HepG2 (cell line): ENCODE data around the gene MTHFR. TPM values are rescaled to one million over a fixed set of nuclear protein-coding genes. Genes with fewer than 3 reads are reported as not detected.

Experiments
- ARHGAP35 ChIP-seq: sonication (generic); formaldehyde crosslinking; IDR thresholded peaks from 2 replicates; pipeline ENCODE4 v1.9.0; 2022; ENCODE audit warnings: mild to moderate bottlenecking, inconsistent platforms, moderate library complexity, missing genetic modification reagents, borderline replicate concordance
- BCLAF1 ChIP-seq: fragments of 450-650 bp; IDR thresholded peaks from 2 replicates; pipeline ENCODE4 v1.6.1; 2017; ENCODE audit warnings: mild to moderate bottlenecking
- CEBPG ChIP-seq: IDR thresholded peaks from 2 replicates; pipeline ENCODE4 v1.6.1; 2016
- GABPB1 ChIP-seq: IDR thresholded peaks from 2 replicates; pipeline ENCODE4 v1.6.1; 2016; ENCODE audit warnings: mild to moderate bottlenecking, missing genetic modification reagents, moderate library complexity, missing compliant biosample characterization
- GTF3A ChIP-seq: sonication (generic); formaldehyde crosslinking; conservative IDR thresholded peaks from 2 replicates; pipeline ENCODE4 v1.4.0; 2020; ENCODE audit warnings: mild to moderate bottlenecking, missing genetic modification reagents
- MEIS1 ChIP-seq: sonication (generic); formaldehyde crosslinking; IDR thresholded peaks from 2 replicates; pipeline ENCODE4 v1.9.0; 2021; ENCODE audit warnings: mild to moderate bottlenecking, missing genetic modification reagents, moderate library complexity, borderline replicate concordance
- MIER2 ChIP-seq: IDR thresholded peaks from 2 replicates; pipeline ENCODE4 v1.6.1; 2016; ENCODE audit warnings: missing biosample characterization, missing genetic modification reagents
- MXD4 ChIP-seq: IDR thresholded peaks from 2 replicates; pipeline ENCODE4 v1.6.1; 2016; ENCODE audit warnings: mild to moderate bottlenecking, missing biosample characterization, missing genetic modification reagents
- MXI1 ChIP-seq: IDR thresholded peaks from 3 replicates; pipeline ENCODE4 v1.6.1; 2012; ENCODE audit warnings: low read depth, low read length, inconsistent platforms, borderline replicate concordance
- NRL ChIP-seq: sonication (generic); formaldehyde crosslinking; IDR thresholded peaks from 2 replicates; pipeline ENCODE4 v1.5.0; 2020; ENCODE audit warnings: missing genetic modification reagents, mild to moderate bottlenecking, moderate library complexity, borderline replicate concordance
- PBX3 ChIP-seq: sonication (generic); formaldehyde crosslinking; IDR thresholded peaks from 2 replicates; pipeline ENCODE4 v1.8.1; 2023; ENCODE audit warnings: missing genetic modification reagents, inconsistent platforms, borderline replicate concordance
- RAD21 ChIP-seq: fragments of 450-650 bp; formaldehyde crosslinking; IDR thresholded peaks from 2 replicates; pipeline ENCODE4 v1.5.0; 2020; ENCODE audit warnings: mild to moderate bottlenecking
- THAP11 ChIP-seq: IDR thresholded peaks from 2 replicates; pipeline ENCODE4 v1.6.1; 2016; ENCODE audit warnings: missing biosample characterization, missing genetic modification reagents
- ZFP91 ChIP-seq: sonication (generic); formaldehyde crosslinking; IDR thresholded peaks from 2 replicates; pipeline ENCODE4 v1.9.0; 2022; ENCODE audit warnings: missing genetic modification reagents, mild to moderate bottlenecking, borderline replicate concordance
- ZNF180 ChIP-seq: sonication (generic); formaldehyde crosslinking; IDR thresholded peaks from 2 replicates; pipeline ENCODE4 v1.4.0; 2020; ENCODE audit warnings: low read depth, missing genetic modification reagents, borderline replicate concordance
- ZNF556 ChIP-seq: sonication (generic); formaldehyde crosslinking; IDR thresholded peaks from 2 replicates; pipeline ENCODE4 v1.4.0; 2020; ENCODE audit warnings: mild to moderate bottlenecking, missing genetic modification reagents, borderline replicate concordance
- ZSCAN29 ChIP-seq: sonication (generic); formaldehyde crosslinking; conservative IDR thresholded peaks from 2 replicates; pipeline ENCODE4 v1.4.0; 2020; ENCODE audit warnings: mild to moderate bottlenecking, missing genetic modification reagents
- polyA plus RNA-seq, 8 experiments: library from polyadenylated mRNA; depleted of rRNA in 3 of 8; stranded (reverse) in 7 of 8; unstranded in 1 of 8; fragments of >200 nt; fragmentation: Illumina TruSeq in 4 of 8; extraction: Trizol in 4 of 8; gene quantifications; 2 replicates each; pipeline versions ENCODE4 v1.2.1 to v1.2.3, GENCODE V29; 2011 to 2016; ENCODE audit warnings: low read depth in 4 of 8, missing spikeins in 1 of 8, mixed read lengths in 1 of 8; ENCODE audit not compliant: insufficient read depth in 1 of 8
- total RNA-seq, 5 experiments: library from RNA; depleted of rRNA; stranded (reverse); fragments of >200 nt; fragmentation: Illumina TruSeq; extraction: Trizol; gene quantifications; 2 replicates each; pipeline ENCODE4 v1.2.3, GENCODE V29; 2016; ENCODE audit warnings: low read depth in 1 of 5
- TF ChIP-seq, protein P1 (sequence below): sonication (generic); formaldehyde crosslinking; IDR thresholded peaks from 2 replicates; pipeline ENCODE4 v1.8.0; 2022; ENCODE audit warnings: low read depth, missing genetic modification reagents

MTHFR gene
- total and polyA plus RNA-seq, 2 of the 13 experiments (the other 11 are each of a cell fraction or from before 2014, with no cell fraction given): 3.8 to 8.2 TPM

- TF ChIP-seq PBX3 (CRISPR knock-in tag) (no peak), MEIS1 (CRISPR knock-in tag) (peak; percentile 43; the same call in 1 of the 2 replicates), ZSCAN29 (no peak), GTF3A (CRISPR knock-in tag) (0 out of 2 replicates have a peak, but pooled peaks have one; percentile 27), GABPB1 (CRISPR knock-in tag) (peak; percentile 44), RAD21 (CRISPR knock-in tag) (peak; percentile 96), CEBPG (CRISPR knock-in tag) (peak; percentile 28; the same call in 1 of the 2 replicates), ARHGAP35 (CRISPR knock-in tag) (no peak), MXD4 (CRISPR knock-in tag) (0 out of 2 replicates have a peak, but pooled peaks have one; percentile 27), THAP11 (CRISPR knock-in tag) (0 out of 2 replicates have a peak, but pooled peaks have one; percentile 21), ZNF556 (CRISPR knock-in tag) (peak; percentile 24; the same call in 1 of the 2 replicates), NRL (CRISPR knock-in tag) (peak; percentile 58), MXI1 (peak; percentile 59; the same call in 1 of the 3 replicates), ZNF180 (CRISPR knock-in tag) (no peak), MIER2 (CRISPR knock-in tag) (peak; percentile 84; the same call in 1 of the 2 replicates), BCLAF1 (no peak), ZFP91 (peak; percentile 79; the same call in 1 of the 2 replicates)
- TF ChIP-seq, protein P1, sequence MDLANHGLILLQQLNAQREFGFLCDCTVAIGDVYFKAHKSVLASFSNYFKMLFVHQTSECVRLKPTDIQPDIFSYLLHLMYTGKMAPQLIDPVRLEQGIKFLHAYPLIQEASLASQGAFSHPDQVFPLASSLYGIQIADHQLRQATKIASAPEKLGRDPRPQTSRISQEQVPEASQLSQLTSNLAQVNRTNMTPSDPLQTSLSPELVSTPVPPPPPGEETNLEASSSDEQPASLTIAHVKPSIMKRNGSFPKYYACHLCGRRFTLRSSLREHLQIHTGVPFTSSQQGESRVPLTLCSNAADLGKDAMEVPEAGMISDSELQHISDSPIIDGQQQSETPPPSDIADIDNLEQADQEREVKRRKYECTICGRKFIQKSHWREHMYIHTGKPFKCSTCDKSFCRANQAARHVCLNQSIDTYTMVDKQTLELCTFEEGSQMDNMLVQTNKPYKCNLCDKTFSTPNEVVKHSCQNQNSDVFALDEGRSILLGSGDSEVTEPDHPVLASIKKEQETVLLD (CRISPR knock-in tag): no peak
Measured at GRCh38 chr1:11838349-11839272, 32.8 kb upstream of the MTHFR start (continued).
